ENCODE results near the gene EBF3. TPM values are rescaled to one million over a fixed set of nuclear protein-coding genes. Genes with fewer than 3 reads are reported as not detected.

The EBF3 gene
- total RNA-seq, 1 experiment from 2014 or later, result 0.22 TPM

DNA sequence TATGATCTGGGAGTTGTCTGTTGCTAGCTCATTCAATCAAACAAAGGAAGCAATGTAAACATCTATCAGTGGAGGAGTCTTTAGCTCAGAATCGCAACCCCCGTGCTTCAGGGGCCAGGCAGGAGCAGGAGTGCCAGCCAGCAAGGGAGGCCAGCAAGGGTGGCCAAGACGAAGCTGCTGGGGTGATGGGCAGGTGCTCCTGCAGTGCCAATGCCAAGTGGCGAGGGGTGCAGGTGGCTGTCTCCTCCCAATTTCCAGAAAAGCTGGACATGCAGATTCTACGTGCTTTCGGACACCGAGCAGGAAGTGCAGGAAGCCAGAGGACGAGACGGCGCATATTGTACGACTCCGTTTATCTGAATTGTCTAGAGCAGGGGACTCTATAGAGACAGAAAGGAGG, 48.1 kb upstream of the EBF3 start:
- no peak overlapping the region for H2BK20ac ChIP-seq (ENCODE audit: low read depth, low read length, poor library complexity, severe bottlenecking)
- no peak overlapping the region for H2BK5ac ChIP-seq (ENCODE audit: insufficient read length, low read length)
- Mint-ChIP-seq H3K36me3 (ENCODE audit: insufficient read depth in 1 of 3, low read depth in 3 of 3) (no peaks in the 10 kb centered on the region), H3K9me3 (no peaks in the 10 kb centered on the region), H3K4me3 (no peak overlapping the region), H3K27me3 (ENCODE audit: low read depth) (peaks cover 5% of the 10 kb centered on the region), H3K27ac (peak overlapping the region in 2 of 3 experiments; percentile 4 to 53; a peak in 2 of 7 replicates), H3K4me1 (peaks cover 0 to 2% of the 10 kb centered on the region in 2 experiments; a peak in 1 of 4 replicates)
- H3K79me1 ChIP-seq (ENCODE audit: insufficient read depth, low read depth, low read length, poor library complexity, severe bottlenecking), result no peaks in the 10 kb centered on the region
- H4K8ac ChIP-seq (replicated peaks; ENCODE audit: insufficient read length, low read depth, low read length), result no peak overlapping the region
- H2BK12ac ChIP-seq (ENCODE audit: insufficient read length, low read depth, low read length), result no peak overlapping the region
- H4K5ac ChIP-seq (ENCODE audit: insufficient read length, low read depth, low read length), result no peak overlapping the region
- no CpG with 5 or more reads among the region's 12 CpGs for WGBS (ENCODE audit: extremely low coverage, insufficient read length, low lambda C conversion rate)
- H3K4me1 ChIP-seq (ENCODE audit: insufficient read depth, low read length), result no peaks in the 10 kb centered on the region
- no peaks in the 10 kb centered on the region for H3K23me2 ChIP-seq (ENCODE audit: insufficient read length, low read depth, low read length, poor library complexity, severe bottlenecking)
- no peak overlapping the region for H4K91ac ChIP-seq (ENCODE audit: insufficient read length, low read depth, low read length)
- H3K9ac ChIP-seq (ENCODE audit: extremely low read depth, insufficient read length, low read length), result no peak overlapping the region
- no peaks in the 10 kb centered on the region for H3K27me3 ChIP-seq (ENCODE audit: insufficient read depth, low read length)
- no peak overlapping the region for H3K4ac ChIP-seq (ENCODE audit: low read depth, low read length)
- peak overlapping the region; percentile 35 for H3K18ac ChIP-seq (ENCODE audit: insufficient read length, low read depth, low read length)
- no peak overlapping the region for H3T11ph ChIP-seq (ENCODE audit: low read length)
- no peak overlapping the region for H3K14ac ChIP-seq (ENCODE audit: insufficient read depth, low read length)
- no peaks in the 10 kb centered on the region for H3K79me2 ChIP-seq (ENCODE audit: insufficient read depth, low read length)
- H2BK120ac ChIP-seq (ENCODE audit: low read depth, low read length, poor library complexity, severe bottlenecking), result no peak overlapping the region
- TF ChIP-seq, protein P1, sequence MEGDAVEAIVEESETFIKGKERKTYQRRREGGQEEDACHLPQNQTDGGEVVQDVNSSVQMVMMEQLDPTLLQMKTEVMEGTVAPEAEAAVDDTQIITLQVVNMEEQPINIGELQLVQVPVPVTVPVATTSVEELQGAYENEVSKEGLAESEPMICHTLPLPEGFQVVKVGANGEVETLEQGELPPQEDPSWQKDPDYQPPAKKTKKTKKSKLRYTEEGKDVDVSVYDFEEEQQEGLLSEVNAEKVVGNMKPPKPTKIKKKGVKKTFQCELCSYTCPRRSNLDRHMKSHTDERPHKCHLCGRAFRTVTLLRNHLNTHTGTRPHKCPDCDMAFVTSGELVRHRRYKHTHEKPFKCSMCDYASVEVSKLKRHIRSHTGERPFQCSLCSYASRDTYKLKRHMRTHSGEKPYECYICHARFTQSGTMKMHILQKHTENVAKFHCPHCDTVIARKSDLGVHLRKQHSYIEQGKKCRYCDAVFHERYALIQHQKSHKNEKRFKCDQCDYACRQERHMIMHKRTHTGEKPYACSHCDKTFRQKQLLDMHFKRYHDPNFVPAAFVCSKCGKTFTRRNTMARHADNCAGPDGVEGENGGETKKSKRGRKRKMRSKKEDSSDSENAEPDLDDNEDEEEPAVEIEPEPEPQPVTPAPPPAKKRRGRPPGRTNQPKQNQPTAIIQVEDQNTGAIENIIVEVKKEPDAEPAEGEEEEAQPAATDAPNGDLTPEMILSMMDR (conservative IDR thresholded peaks at IDR 0.05), result no peak
- no peak for DNase-seq
- no peak overlapping the region for H3K56ac ChIP-seq (ENCODE audit: insufficient read length, low read depth, low read length)
- no peak overlapping the region for H3K4me2 ChIP-seq (ENCODE audit: insufficient read depth, insufficient read length, low read length)
- H2AK5ac ChIP-seq (ENCODE audit: insufficient read length, low read length), result no peak overlapping the region
- no peak overlapping the region for H2BK15ac ChIP-seq (ENCODE audit: low read depth, low read length)
- no peak overlapping the region for H3K23ac ChIP-seq (ENCODE audit: insufficient read length, low read depth, low read length)
- no peak overlapping the region for H3K27ac ChIP-seq (ENCODE audit: insufficient read length, low read depth, low read length)
- no peaks in the 10 kb centered on the region for H3K9me3 ChIP-seq (ENCODE audit: control insufficient read depth, low read depth, low read length)
- no peak overlapping the region for H2AFZ ChIP-seq (ENCODE audit: low read length)
- H4K20me1 ChIP-seq (ENCODE audit: control insufficient read depth, insufficient read depth, insufficient read length), result no peaks in the 10 kb centered on the region
